Measurements from ENCODE around the gene USB1. TPM values are rescaled to one million over a fixed set of nuclear protein-coding genes. Genes with fewer than 3 reads are reported as not detected.

The USB1 gene
- total and polyA plus RNA-seq, 2 experiments from 2014 or later = 18.2 to 47.7 TPM

GRCh38 chr16:57964157-57964700 is 37.0 kb upstream of the USB1 start:
- Histone ChIP-seq H3K4me1 (ENCODE audit: insufficient read depth) (no peaks in the 10 kb centered on the region), H3K27me3 (no peaks in the 10 kb centered on the region), H3K27ac (no peak overlapping the region), H3K9me2 (replicated peaks; ENCODE audit: insufficient read depth) (no peaks in the 10 kb centered on the region), H3K4me3 (no peak overlapping the region), H4K20me1 (ENCODE audit: insufficient read depth, poor library complexity, severe bottlenecking) (no peaks in the 10 kb centered on the region), H2AFZ (no peak overlapping the region), H3K9me3 (ENCODE audit: low read depth) (no peaks in the 10 kb centered on the region), H3K4me2 (no peak overlapping the region), H3K79me2 (no peaks in the 10 kb centered on the region), H3K36me3 (replicated peaks; ENCODE audit: insufficient read depth, low read depth) (no peaks in the 10 kb centered on the region)
- TF ChIP-seq EZH2phosphoT487 (IDR thresholded peaks at IDR 0.05; ENCODE audit: low read depth, severe bottlenecking, unreplicated experiment) (no peak), EZH2 (IDR thresholded peaks at IDR 0.05; ENCODE audit: borderline replicate concordance) (no peak), CTCF (IDR thresholded peaks at IDR 0.05; ENCODE audit: poor library complexity) (no peak)
- WGBS (ENCODE audit: low lambda C conversion rate, missing lambda C conversion rate) = 82% methylated on average over 10 of the region's 10 CpGs
- DNase-seq (ENCODE audit: low spot score) = no peak

- TF ChIP-seq CTCF (IDR thresholded peaks at IDR 0.05; ENCODE audit: poor library complexity) (no peak), EZH2phosphoT487 (IDR thresholded peaks at IDR 0.05; ENCODE audit: low read depth, severe bottlenecking, unreplicated experiment) (no peak), EZH2 (IDR thresholded peaks at IDR 0.05; ENCODE audit: borderline replicate concordance) (no peak)
- Histone ChIP-seq H3K4me3 (no peak overlapping the region), H3K27me3 (no peaks in the 10 kb centered on the region), H3K9me2 (replicated peaks; ENCODE audit: insufficient read depth) (no peaks in the 10 kb centered on the region), H3K79me2 (no peaks in the 10 kb centered on the region), H3K4me2 (no peak overlapping the region), H2AFZ (no peak overlapping the region), H3K9me3 (ENCODE audit: low read depth) (no peaks in the 10 kb centered on the region), H3K27ac (no peak overlapping the region), H4K20me1 (ENCODE audit: insufficient read depth, poor library complexity, severe bottlenecking) (no peaks in the 10 kb centered on the region), H3K4me1 (ENCODE audit: insufficient read depth) (no peaks in the 10 kb centered on the region), H3K36me3 (replicated peaks; ENCODE audit: insufficient read depth, low read depth) (no peaks in the 10 kb centered on the region)
- no peak for DNase-seq (ENCODE audit: low spot score)
- 79% methylated on average over 4 of the region's 4 CpGs for WGBS (ENCODE audit: low lambda C conversion rate, missing lambda C conversion rate)
These were observed 34.9 kb upstream of the USB1 start for GRCh38 chr16:57966204-57966771.

DNA sequence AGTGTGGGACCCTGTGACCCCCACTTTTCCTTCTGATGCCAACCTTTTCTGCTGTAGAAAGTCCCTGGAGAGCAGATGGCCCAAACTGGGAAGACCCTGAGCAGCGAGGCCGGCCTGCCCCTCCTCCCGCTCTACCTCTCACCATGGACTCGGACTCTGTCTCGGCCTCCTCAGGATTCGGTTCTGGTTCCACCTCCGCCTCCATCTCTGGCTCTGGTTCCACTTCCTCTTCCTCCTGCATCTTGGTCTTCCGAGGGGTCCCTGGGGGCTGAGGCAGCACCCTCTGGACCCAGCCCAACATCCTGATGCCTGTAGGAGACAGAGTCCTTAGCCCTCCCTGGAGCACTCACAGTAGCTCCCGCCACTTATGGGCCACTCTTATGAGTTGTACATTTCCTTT is 34.2 kb upstream of the USB1 start:
- no peaks in the 10 kb centered on the region for H3K79me2 ChIP-seq

More for the DNA sequence above, 34.2 kb upstream of the USB1 start:
- H3K27me3 ChIP-seq = no peaks in the 10 kb centered on the region
- no peak overlapping the region for H3K27ac ChIP-seq
- no peaks in the 10 kb centered on the region for H3K36me3 ChIP-seq (replicated peaks; ENCODE audit: insufficient read depth, low read depth)
- no peak overlapping the region for H2AFZ ChIP-seq
- no peaks in the 10 kb centered on the region for H3K9me3 ChIP-seq (ENCODE audit: low read depth)
- H4K20me1 ChIP-seq (ENCODE audit: insufficient read depth, poor library complexity, severe bottlenecking) = no peaks in the 10 kb centered on the region
- H3K4me3 ChIP-seq = no peak overlapping the region
- TF ChIP-seq CTCF (IDR thresholded peaks at IDR 0.05; ENCODE audit: poor library complexity) (no peak), EZH2phosphoT487 (IDR thresholded peaks at IDR 0.05; ENCODE audit: low read depth, severe bottlenecking, unreplicated experiment) (no peak), EZH2 (IDR thresholded peaks at IDR 0.05; ENCODE audit: borderline replicate concordance) (no peak)
- H3K4me2 ChIP-seq = no peak overlapping the region
- no peak for DNase-seq (ENCODE audit: low spot score)
- 93% methylated on average over 9 of the region's 9 CpGs for WGBS (ENCODE audit: low lambda C conversion rate, missing lambda C conversion rate)
- H3K9me2 ChIP-seq (replicated peaks; ENCODE audit: insufficient read depth) = no peaks in the 10 kb centered on the region
- H3K4me1 ChIP-seq (ENCODE audit: insufficient read depth) = no peaks in the 10 kb centered on the region
